Measurements from ENCODE around the gene CTCF.

DNA sequence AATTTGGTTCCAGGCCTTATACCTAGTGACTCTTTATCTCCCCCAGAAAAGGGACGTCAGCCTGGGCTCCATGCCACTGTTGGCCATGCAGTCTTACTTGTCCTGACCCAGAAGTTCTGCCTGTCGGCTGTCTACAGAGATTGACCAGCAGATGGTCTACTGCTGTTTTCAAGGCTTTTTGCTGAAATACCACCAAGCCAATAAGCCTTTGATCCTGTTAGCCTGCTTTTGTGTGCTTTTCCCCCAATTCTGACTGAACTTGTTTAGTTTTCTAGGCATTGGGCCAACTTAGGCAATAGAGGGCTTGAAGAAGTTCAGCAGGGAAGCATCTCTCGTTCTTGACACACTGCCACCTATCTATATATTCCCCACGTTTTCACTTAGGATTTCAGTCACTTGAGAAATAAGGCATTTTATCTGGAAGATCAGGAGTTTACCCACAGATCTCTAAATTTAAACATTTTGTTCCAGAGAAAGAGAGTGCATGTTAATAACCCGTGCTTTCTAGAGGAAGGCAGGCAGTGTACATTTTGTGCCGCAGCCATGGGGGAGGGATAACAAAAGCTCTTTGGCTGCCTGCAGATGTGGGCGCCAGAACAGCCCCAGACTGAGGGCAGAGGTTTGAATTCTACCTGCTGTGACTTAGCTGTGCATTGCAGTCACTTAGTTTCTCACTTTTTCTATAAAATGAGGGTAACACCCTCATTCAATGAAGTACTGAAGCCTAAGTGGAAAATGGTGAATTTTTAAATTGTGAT, 70.3 kb downstream of the CTCF start:
- TF ChIP-seq EZH2 (IDR thresholded peaks at IDR 0.05; ENCODE audit: borderline replicate concordance) = no peak
- TF ChIP-seq, protein P1, sequence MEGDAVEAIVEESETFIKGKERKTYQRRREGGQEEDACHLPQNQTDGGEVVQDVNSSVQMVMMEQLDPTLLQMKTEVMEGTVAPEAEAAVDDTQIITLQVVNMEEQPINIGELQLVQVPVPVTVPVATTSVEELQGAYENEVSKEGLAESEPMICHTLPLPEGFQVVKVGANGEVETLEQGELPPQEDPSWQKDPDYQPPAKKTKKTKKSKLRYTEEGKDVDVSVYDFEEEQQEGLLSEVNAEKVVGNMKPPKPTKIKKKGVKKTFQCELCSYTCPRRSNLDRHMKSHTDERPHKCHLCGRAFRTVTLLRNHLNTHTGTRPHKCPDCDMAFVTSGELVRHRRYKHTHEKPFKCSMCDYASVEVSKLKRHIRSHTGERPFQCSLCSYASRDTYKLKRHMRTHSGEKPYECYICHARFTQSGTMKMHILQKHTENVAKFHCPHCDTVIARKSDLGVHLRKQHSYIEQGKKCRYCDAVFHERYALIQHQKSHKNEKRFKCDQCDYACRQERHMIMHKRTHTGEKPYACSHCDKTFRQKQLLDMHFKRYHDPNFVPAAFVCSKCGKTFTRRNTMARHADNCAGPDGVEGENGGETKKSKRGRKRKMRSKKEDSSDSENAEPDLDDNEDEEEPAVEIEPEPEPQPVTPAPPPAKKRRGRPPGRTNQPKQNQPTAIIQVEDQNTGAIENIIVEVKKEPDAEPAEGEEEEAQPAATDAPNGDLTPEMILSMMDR (IDR thresholded peaks at IDR 0.05; ENCODE audit: poor library complexity) = no peak
